HL-60 (cell line): Measurements from ENCODE around the gene PRMT1.

Experiments used
- DNase-seq, 2 experiments: peaks; one replicate each; pipeline ENCODE4 v3.0.0-alpha.2; 2010 to 2020; ENCODE audit warnings: low read depth in 1 of 2, low spot score in 1 of 2
- H3K27ac ChIP-seq: fragments of 250-450 bp; sonication (Bioruptor Pico); replicated peaks from 2 replicates; pipeline ENCODE4 v1.5.1; 2020; ENCODE audit warnings: mild to moderate bottlenecking, moderate library complexity
- H3K27me3 ChIP-seq: fragments of 250-450 bp; sonication (Bioruptor Pico); 2 replicates; pipeline ENCODE4 v1.5.1; 2021; ENCODE audit warnings: mild to moderate bottlenecking, moderate library complexity; ENCODE audit not compliant: insufficient read depth, poor library complexity, severe bottlenecking
- H3K4me3 ChIP-seq: replicated peaks from 2 replicates; pipeline ENCODE4 v1.5.1; 2011; ENCODE audit warnings: mild to moderate bottlenecking, control low read depth, low read length; ENCODE audit not compliant: insufficient read depth
- GABPA ChIP-seq: IDR thresholded peaks from 2 replicates; pipeline ENCODE4 v1.6.1; 2012; ENCODE audit warnings: low read depth
- POLR2AphosphoS5 ChIP-seq: IDR thresholded peaks from 2 replicates; pipeline ENCODE4 v1.6.1; 2012; ENCODE audit warnings: low read depth
- SPI1 ChIP-seq: IDR thresholded peaks from 2 replicates; pipeline ENCODE4 v1.6.1; 2012; ENCODE audit warnings: low read depth, mild to moderate bottlenecking, borderline replicate concordance
- TF ChIP-seq, protein P1 (sequence below): IDR thresholded peaks from one replicate; pipeline ENCODE4 v1.5.1; 2011; ENCODE audit warnings: low read length, control low read depth, inconsistent platforms; ENCODE audit not compliant: insufficient read depth
- TF ChIP-seq, protein P2 (sequence below): IDR thresholded peaks from 2 replicates; pipeline ENCODE4 v1.6.1; 2012; ENCODE audit warnings: low read depth; ENCODE audit not compliant: insufficient replicate concordance

The PRMT1 gene

DNA sequence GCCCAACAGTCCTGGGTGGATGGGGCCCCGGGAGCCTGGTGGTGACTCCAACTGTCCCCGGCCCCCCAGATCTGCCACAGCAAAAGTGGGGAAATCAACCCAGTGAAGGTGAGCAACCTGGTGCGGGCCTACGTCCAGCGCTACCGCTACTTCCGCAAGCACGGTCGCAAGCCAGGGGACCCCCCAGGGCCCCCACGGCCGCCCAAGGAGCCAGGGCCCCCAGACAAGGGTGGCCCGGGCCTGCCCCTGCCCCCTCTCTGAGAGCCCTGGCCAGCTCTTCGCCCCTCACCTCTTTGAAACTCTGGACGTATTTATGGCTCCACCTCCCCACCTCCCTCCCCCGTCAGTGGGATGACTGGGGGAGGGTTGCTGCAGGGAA lies 18.9 kb upstream of the PRMT1 start:
- Histone ChIP-seq H3K27me3 (no peaks in the 10 kb centered on the region), H3K4me3 (no peak overlapping the region), H3K27ac (no peak overlapping the region)
- TF ChIP-seq POLR2AphosphoS5 = no peak
- TF ChIP-seq, protein P1, sequence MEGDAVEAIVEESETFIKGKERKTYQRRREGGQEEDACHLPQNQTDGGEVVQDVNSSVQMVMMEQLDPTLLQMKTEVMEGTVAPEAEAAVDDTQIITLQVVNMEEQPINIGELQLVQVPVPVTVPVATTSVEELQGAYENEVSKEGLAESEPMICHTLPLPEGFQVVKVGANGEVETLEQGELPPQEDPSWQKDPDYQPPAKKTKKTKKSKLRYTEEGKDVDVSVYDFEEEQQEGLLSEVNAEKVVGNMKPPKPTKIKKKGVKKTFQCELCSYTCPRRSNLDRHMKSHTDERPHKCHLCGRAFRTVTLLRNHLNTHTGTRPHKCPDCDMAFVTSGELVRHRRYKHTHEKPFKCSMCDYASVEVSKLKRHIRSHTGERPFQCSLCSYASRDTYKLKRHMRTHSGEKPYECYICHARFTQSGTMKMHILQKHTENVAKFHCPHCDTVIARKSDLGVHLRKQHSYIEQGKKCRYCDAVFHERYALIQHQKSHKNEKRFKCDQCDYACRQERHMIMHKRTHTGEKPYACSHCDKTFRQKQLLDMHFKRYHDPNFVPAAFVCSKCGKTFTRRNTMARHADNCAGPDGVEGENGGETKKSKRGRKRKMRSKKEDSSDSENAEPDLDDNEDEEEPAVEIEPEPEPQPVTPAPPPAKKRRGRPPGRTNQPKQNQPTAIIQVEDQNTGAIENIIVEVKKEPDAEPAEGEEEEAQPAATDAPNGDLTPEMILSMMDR = no peak
- no peak for TF ChIP-seq SPI1
- TF ChIP-seq GABPA = no peak
- TF ChIP-seq, protein P2, sequence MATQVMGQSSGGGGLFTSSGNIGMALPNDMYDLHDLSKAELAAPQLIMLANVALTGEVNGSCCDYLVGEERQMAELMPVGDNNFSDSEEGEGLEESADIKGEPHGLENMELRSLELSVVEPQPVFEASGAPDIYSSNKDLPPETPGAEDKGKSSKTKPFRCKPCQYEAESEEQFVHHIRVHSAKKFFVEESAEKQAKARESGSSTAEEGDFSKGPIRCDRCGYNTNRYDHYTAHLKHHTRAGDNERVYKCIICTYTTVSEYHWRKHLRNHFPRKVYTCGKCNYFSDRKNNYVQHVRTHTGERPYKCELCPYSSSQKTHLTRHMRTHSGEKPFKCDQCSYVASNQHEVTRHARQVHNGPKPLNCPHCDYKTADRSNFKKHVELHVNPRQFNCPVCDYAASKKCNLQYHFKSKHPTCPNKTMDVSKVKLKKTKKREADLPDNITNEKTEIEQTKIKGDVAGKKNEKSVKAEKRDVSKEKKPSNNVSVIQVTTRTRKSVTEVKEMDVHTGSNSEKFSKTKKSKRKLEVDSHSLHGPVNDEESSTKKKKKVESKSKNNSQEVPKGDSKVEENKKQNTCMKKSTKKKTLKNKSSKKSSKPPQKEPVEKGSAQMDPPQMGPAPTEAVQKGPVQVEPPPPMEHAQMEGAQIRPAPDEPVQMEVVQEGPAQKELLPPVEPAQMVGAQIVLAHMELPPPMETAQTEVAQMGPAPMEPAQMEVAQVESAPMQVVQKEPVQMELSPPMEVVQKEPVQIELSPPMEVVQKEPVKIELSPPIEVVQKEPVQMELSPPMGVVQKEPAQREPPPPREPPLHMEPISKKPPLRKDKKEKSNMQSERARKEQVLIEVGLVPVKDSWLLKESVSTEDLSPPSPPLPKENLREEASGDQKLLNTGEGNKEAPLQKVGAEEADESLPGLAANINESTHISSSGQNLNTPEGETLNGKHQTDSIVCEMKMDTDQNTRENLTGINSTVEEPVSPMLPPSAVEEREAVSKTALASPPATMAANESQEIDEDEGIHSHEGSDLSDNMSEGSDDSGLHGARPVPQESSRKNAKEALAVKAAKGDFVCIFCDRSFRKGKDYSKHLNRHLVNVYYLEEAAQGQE = no peak
- no peak for DNase-seq

DNA sequence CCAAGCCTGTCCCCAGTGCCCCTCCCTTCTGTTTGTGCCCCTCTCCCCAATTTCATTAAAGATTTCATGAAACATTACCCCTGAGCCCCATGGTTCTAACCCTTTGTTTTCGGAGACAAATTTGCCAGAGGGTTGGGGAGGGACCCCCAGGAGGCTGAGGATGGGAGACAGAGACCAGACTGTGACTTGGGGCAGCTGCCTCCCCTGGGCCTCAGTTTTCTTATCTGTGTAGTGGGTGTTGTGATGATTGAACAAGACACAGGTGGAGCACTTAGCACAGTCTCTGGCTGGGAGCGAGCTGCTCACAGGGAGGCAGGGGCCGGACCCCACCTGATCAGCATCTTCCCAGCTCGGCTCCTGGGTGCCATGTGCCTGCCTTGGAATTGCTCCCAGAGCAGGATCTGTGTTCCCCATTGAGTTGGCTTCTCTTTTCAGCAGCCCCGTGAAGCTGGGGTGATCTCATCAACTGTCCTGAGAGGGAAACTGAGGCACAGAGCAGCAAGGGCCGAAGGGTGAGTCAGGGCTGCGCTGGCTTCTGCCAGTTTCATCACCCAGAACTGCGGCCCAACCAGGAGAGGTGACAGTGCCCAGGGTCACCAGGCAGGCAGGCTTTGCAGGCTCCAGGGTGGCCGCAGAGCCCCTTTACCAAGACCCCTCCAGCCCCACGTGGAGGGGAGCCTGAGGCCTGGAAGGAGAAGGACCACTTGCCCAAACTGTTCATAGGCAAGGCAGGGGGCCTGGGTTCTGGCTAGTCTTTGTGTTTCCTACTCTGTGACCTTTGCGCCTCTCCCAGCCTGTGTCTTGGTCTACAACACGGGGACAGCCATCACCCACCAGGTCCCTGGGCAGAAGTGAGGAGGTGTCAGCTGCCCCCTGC lies 18.3 kb upstream of the PRMT1 start:
- TF ChIP-seq GABPA (no peak), SPI1 (no peak), POLR2AphosphoS5 (no peak)
- TF ChIP-seq, protein P2 = no peak
- TF ChIP-seq, protein P1 = no peak
- H3K27me3 ChIP-seq = no peaks in the 10 kb centered on the region
- DNase-seq = no peak
- no peak overlapping the region for H3K4me3 ChIP-seq
- H3K27ac ChIP-seq = no peak overlapping the region

DNA sequence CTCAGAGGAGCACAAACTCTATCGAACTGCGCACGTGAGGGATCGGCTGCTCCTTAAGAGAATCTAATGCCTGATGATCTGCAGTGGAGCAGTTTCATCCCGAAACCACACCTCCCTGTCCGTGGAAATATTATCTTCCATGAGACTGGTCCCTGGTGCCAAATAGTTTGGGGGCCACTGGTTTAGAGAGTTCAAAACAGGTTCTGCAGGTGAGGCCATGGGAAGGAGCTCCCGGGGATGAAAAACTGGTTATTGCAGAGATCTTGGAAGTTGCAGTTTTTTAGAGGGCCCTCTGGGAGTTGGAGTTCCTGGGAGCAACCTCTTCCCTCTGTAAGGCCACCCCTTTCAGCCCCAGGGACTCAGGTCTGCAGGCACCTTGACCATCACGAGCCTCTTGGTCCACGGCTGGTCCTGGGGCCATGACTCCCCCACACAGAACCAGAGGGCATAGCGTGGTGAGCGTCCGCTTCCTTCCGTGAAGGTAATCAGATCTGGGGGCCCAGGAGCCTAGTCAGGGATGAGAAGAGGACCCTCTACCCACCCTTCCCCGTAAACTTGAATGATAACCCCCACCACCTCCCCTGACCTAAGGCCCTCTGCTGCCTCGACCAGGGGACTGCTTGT lies 16.6 kb upstream of the PRMT1 start:
- H3K4me3 ChIP-seq = no peak overlapping the region
- TF ChIP-seq GABPA = no peak
- TF ChIP-seq SPI1 = no peak
- peak; percentile 4; the same call in 1 of the 2 replicates for TF ChIP-seq POLR2AphosphoS5
- TF ChIP-seq, protein P2 = no peak
- TF ChIP-seq, protein P1 = no peak
- no peak overlapping the region for H3K27ac ChIP-seq
- DNase-seq = no peak
- H3K27me3 ChIP-seq = no peaks in the 10 kb centered on the region
